Stimulated activated naive CD8-positive, alpha-beta T cell treated with anti-CD3 and anti-CD28 coated beads, Interleukin-15, Interleukin-2, amounts not matched to agents 100 U/mL and 50 U/mL, for 24 hours (primary cell): ENCODE measurements around the gene ATP2B2.

Source experiments
- ATAC-seq: fragments of 150-1000 bp; cut with Tn5 transposase; one replicate; pipeline ENCODE4 v1.10.0; 2021
- DNase-seq: peaks from one replicate; pipeline ENCODE4 v3.0.0; 2021

ATP2B2 gene

GRCh38 chr3:10493202-10493589 is 12.2 kb downstream of the ATP2B2 start:
- no peak for ATAC-seq
- DNase-seq: no peak

- DNase-seq (no peak), ATAC-seq (no peak)
Measured at GRCh38 chr3:10492364-10493201, 12.8 kb downstream of the ATP2B2 start.

DNA sequence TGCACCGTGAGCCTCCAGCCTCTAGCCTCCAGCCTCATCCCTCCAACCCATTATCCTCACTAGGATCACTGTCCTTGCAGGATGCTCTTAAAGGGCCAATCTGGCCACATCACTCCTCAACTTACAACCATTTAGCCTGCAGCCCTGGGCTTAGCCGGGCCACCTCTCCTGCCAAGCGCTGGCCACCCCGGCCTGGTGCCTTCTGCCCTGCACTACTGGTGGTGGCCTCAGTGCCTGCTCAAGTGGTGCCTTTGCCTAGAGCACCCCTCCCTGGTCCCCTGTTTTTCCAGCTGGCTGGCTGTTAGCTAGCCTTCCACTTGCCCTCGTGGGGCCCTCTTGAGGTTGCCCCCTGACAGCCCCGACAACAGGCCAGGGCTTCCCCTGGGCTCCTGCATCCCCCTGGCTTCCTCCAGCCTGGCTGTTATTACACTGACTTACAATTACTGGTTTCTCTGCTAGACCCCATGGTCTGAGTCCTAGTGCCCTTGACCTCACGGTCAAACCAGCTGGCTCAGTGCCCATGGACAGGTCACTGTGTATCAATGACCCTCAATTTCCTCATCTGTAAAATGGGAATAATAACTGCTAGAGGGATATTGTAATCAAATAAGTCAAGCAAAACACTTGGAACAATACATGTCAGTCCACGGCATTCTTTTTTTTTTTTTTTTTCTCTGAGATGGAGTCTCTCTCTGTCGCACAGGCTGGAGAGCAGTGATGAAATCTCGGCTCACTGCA is 15.5 kb downstream of the ATP2B2 start:
- DNase-seq: no peak
- no peak for ATAC-seq

GRCh38 chr3:10487988-10488633 is 17.3 kb downstream of the ATP2B2 start:
- DNase-seq (no peak), ATAC-seq (no peak)

- ATAC-seq: no peak
- DNase-seq: no peak
Measured at GRCh38 chr3:10485806-10486205, 19.6 kb downstream of the ATP2B2 start.

DNA sequence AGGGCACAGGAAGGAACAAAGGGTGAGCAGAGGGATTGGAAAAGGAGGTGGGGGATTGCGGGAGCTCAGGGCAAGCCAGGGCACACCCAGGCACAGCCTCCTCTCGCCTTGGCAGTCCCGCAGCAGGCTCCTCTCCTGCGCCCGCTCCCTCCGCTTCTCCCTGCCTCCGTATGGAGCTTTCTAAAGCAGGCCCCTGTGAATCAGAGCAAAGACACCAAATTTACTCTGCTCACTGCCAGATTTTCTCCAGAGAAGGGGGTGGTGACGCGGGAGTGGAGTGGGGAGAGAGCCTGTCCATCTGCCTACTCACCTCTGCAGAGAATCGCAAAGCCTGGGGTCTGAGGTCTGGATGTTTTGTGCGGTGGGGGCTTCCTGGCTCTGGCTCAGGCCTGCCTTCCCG is 20.0 kb downstream of the ATP2B2 start:
- ATAC-seq (no peak), DNase-seq (no peak)

GRCh38 chr3:10484709-10485108 is 20.7 kb downstream of the ATP2B2 start:
- no peak for ATAC-seq
- no peak for DNase-seq

- DNase-seq: no peak
- no peak for ATAC-seq
Measured at GRCh38 chr3:10483686-10484345, 21.6 kb downstream of the ATP2B2 start.

- ATAC-seq (no peak), DNase-seq (no peak)
Measured at GRCh38 chr3:10483364-10483675, 22.1 kb downstream of the ATP2B2 start.

GRCh38 chr3:10482631-10483363 is 22.6 kb downstream of the ATP2B2 start:
- ATAC-seq: no peak
- DNase-seq: no peak

DNA sequence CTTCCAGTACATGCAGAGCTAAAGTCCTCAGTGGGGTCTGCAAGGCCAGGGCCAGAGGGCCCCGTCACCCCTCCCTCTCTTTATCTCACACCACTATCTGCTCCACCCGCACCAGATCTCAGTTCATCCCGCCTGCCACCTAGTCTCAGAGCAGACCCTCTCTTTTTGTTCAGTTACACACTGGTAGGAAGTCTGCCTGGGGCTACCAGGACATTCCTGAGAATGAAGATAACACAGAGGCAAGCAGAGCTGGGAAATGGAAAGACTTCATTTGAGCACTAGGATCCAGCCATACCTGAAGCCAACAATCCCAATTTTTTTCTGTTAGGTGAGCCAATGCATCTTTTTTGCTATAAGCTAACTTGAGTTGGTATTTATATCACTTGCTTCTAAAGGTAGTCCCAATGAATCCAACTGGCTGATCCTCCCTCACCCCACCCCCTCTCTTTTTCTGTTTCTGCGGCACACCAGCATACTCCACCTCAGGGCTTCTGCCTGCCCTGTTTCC is 24.5 kb downstream of the ATP2B2 start:
- no peak for DNase-seq
- no peak for ATAC-seq

DNA sequence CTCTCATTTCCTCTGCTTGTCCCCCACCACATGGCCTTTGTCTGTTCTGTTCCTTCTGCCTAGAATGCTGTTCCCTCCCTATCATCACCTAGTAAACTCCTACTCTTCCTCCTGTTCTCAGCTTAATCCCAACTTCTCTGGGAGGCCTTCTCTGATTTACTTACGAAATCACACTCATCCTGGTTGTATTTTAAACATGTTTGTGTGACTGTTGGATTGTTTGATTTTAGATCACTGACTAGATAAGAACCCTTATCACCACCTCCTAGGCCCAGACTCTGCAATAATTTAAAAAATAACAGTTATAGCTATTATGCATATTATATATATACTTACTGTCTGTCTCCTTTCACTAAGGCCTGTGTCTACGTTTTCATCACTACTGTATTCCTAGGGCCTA is 26.1 kb downstream of the ATP2B2 start:
- no peak for DNase-seq
- no peak for ATAC-seq

- no peak for ATAC-seq
- no peak for DNase-seq
Measured at GRCh38 chr3:10475983-10476382, 29.4 kb downstream of the ATP2B2 start.

DNA sequence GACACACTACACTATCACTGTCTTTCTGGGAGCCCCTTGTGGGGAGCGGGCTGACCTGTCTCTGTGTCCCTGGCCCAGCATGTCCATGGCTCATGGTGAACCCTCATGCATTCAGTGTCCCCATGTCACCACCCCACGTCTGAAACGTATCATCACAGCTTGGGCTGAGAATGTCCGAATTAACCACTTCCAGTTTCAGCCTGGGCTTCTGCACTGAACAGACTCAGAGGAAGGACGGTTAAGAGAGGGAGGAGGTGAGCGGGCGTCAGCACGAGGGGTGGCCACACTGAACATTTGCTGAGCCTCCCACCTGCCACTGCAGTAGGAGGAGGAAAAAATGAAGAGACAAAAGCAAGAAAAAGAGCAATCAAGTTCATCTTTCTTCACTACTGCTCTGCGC is 30.5 kb downstream of the ATP2B2 start:
- ATAC-seq: no peak
- no peak for DNase-seq

DNA sequence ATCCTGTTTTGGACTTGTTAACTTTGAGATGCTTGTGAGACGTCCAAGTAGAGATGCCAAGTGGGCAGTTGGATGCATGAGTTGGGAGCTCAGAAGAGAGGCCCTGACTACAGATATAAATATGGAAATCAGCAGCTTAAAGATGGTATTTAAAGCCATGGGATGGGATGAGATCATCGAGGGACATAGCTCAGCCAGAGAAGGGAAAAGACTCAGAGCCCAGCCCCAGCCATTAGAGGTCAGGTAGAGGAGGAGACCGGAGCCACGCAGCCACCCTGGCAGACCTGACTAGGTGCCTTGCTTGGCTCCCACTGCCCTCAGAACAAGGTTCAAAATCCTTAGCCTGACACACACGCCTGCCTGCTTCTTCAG is 31.1 kb downstream of the ATP2B2 start:
- ATAC-seq: no peak
- DNase-seq: no peak

DNA sequence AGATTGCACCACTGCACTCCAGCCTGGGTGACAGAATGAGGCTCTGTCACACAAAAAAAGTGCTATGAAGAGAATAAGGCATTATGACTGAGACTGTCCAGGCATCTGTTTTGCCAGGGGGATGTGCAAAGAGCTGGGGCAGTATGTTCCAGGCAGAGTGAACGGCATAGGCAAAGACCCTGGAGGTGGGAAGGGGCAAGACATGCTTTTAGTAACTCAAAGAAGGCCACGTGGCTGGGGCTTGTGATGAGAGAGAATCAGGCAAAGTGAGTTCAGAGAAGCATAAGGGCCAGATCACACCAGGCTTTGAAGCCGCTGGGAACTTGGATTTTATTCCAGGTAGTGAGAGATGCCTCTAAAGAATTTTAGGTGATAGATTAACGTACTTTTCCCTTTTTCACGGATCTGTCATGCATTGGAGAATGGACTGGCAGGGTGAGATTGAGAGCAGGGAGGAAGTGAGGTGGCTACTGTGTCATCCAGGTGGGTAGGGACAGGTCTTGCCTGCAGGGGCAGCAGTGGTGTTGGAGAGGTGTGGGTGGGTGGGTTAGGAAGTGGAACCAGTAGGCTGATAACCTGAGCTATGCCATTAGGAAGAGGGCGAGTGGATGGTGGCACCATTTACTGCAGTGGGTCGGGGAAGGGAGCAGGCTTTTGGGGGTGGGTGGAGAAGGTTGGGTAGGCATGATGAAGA is 31.7 kb downstream of the ATP2B2 start:
- DNase-seq (no peak), ATAC-seq (no peak)

GRCh38 chr3:10472877-10473440 is 32.4 kb downstream of the ATP2B2 start:
- ATAC-seq (no peak), DNase-seq (no peak)

- ATAC-seq: peak; percentile 29
- no peak for DNase-seq
Measured at GRCh38 chr3:10471054-10471688, 34.2 kb downstream of the ATP2B2 start.

DNA sequence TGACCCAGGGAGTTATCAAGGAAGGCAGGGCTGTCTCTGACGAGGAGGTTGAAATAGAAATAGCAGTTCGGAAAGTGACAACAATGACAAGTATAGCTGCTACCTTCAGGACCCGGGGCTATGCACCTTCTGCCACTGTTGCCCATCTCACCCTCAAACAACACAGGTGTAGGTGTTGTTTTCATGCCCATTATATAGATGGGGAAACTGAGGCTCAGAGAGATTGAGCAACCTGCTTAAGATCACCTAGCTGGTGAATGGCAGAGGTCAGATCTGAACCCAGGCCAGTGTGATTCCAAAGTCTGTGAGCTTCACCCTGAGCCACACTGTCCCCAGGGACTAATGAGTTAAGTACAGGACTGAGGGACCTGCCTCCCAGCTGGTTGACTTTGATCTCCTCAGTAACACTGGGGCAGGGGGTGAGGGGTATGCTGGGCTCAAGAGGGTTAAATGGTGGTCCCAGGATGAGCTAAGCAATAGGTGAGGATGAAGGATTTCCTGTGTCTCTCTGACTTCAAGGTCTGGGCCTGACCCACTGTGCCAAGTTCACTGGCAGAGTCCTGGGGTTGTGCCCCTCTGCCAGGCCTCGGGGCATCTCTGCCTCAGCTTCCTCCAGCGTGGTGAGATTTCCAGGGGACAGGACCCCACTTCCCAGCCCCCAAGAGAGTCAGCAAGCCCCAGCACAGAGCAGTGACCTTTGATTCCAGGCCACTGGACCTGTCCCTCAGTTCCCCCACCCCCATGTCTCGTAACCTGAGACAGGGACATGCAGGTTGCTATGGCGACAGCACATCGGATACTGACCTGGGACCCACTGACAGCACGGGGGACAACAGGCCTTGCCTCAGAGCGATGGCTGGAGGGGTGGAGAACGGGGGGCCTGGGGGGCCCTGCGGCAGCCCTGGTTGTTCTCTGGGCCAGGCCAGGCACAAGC is 35.0 kb downstream of the ATP2B2 start:
- no peak for ATAC-seq
- no peak for DNase-seq
